ENCODE measurements around the gene MRPS21.

MRPS21 gene

GRCh38 chr1:150259758-150260669 lies 33.6 kb upstream of the MRPS21 start:
- DNase-seq (ENCODE audit: low spot score), result no peak
- TF ChIP-seq CTCF (IDR thresholded peaks at IDR 0.05; ENCODE audit: extremely low read depth, missing control alignments), result no peak

- no peak for TF ChIP-seq CTCF (IDR thresholded peaks at IDR 0.05; ENCODE audit: extremely low read depth, missing control alignments)
- no peak for DNase-seq (ENCODE audit: low spot score)
Observed at GRCh38 chr1:150261367-150261766, 32.3 kb upstream of the MRPS21 start.

- TF ChIP-seq CTCF (IDR thresholded peaks at IDR 0.05; ENCODE audit: extremely low read depth, missing control alignments), result no peak
- no peak for DNase-seq (ENCODE audit: low spot score)
Observed at GRCh38 chr1:150262388-150263320, 31.0 kb upstream of the MRPS21 start.

- TF ChIP-seq CTCF (IDR thresholded peaks at IDR 0.05; ENCODE audit: extremely low read depth, missing control alignments), result no peak
- no peak for DNase-seq (ENCODE audit: low spot score)
Observed at GRCh38 chr1:150263549-150263948, 30.1 kb upstream of the MRPS21 start.

DNA sequence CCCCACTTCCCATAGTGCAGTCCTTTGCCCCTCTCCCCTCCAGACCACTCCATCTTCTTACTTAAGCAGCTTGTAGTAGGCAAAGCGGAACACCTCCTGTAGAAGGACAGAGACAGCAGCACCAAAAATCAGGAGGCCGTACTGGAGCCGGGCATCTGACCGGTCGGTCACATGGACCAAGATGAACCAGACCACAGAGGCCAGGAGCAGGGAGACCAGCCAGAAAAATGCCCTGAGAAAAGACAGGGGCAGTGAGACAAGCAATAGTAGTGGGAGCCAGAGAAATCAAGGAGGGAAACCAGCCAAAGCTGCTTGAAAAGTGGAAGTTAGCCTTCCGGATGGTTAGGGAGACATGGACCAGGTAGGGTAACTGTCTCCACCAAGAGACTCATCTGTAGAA lies 25.8 kb upstream of the MRPS21 start:
- no peak for TF ChIP-seq CTCF (IDR thresholded peaks at IDR 0.05; ENCODE audit: extremely low read depth, missing control alignments)
- DNase-seq (ENCODE audit: low spot score), result no peak

- TF ChIP-seq CTCF (IDR thresholded peaks at IDR 0.05; ENCODE audit: extremely low read depth, missing control alignments), result no peak
- no peak for DNase-seq (ENCODE audit: low spot score)
Observed at GRCh38 chr1:150268340-150268704, 25.3 kb upstream of the MRPS21 start.

Data from GM20000 (cell line).